Pancreas (tissue), 10 donors: ENCODE data around the gene TRAF3. TPM values are rescaled to one million over a fixed set of nuclear protein-coding genes. Genes with fewer than 3 reads are reported as not detected.
"Not testable (repeated sequence)": the region's sequence is repeated elsewhere in the genome, so short reads cannot be mapped to it uniquely, and the experiment has no call there.

Experiments used
- ATAC-seq, 4 donors: fragments of 200-7000 bp; cut with Tn5 transposase; one replicate each; pipeline versions ENCODE4 v1.8.0 to v1.9.1; 2020; ENCODE audit warnings: mild to moderate bottlenecking in 4 of 4, moderate library complexity in 4 of 4
- DNase-seq, 6 donors: peaks; one replicate each; pipeline ENCODE4 v3.0.0-alpha.2; 2020
- FAIRE-seq: peaks from 2 replicates; lab custom pipeline; 2012; peaks lifted over from hg19 to GRCh38; lab: Jason Lieb, UNC
- H3K27ac ChIP-seq, 4 donors: fragments of 200-600 bp; sonication (generic); 1 replicate in 3 of 4; 2 replicates in 1 of 4; pipeline versions ENCODE4 v1.5.0 to v1.8.0; 2020
- H3K27me3 ChIP-seq, 4 donors: fragments of 200-600 bp; one replicate each; pipeline ENCODE4 v1.8.0; 2021
- H3K36me3 ChIP-seq, 3 donors: fragments of 200-600 bp; sonication (generic) in 1 of 3; one replicate each; pipeline versions ENCODE4 v1.5.0 to v1.8.0; 2020 to 2021
- H3K4me1 ChIP-seq, 3 donors: fragments of 200-600 bp; one replicate each; pipeline ENCODE4 v1.8.0; 2021
- H3K4me3 ChIP-seq, 4 donors: fragments of 200-600 bp; sonication (generic) in 2 of 4; one replicate each; pipeline versions ENCODE4 v1.5.0 to v1.8.0; 2020 to 2021
- H3K9me3 ChIP-seq, 4 donors: fragments of 200-600 bp; one replicate each; pipeline ENCODE4 v1.8.0; 2021
- CTCF ChIP-seq, 4 donors: fragments of 200-600 bp; sonication (generic) in 3 of 4; IDR thresholded peaks; one replicate each; pipeline versions ENCODE4 v1.5.0 to v1.8.0; 2021; ENCODE audit warnings: antibody characterized with exemption in 4 of 4
- WGBS, 2 donors: extraction: QIAGEN DNeasy Blood & Tissue Kit; methylation state at CpG; one replicate each; pipeline ENCODE4 v1.1.7; 2013; 5-methylcytosine and 5-hydroxymethylcytosine counted together
- intact Hi-C, 3 donors: fragments of 100-400 bp; cut with DNase I; formaldehyde crosslinking; loops; one replicate each; pipeline versions ENCODE4 v1.11.1 to v1.14.2; 2022
- polyA plus RNA-seq, 2 donors: library from polyadenylated mRNA; stranded (reverse); fragments of 200-250 nt; gene quantifications; one replicate each; pipeline ENCODE4 v1.2.3, GENCODE V29; 2013
- total RNA-seq, 6 donors: library from RNA; stranded (reverse); fragmentation: NEBNext Ultra II Directional in 4 of 6; extraction: Animal tissue kit (Norgen Biotek cat#: 25700) in 4 of 6; gene quantifications; one replicate each; pipeline versions ENCODE4 v1.2.1 to v1.2.4, GENCODE V29; 2021 to 2023
- donor health status: healthy with polysubstance abuse.
- donor health status: DM: no; HTN: no; CAD: no; lungs with moderate emphysema.
- donor health status: DM: no; HTN: no; CAD: no.
- donor health status: control.
- donor health status: control.
- donor health status: Bipolar disorder and iron deficiency.
- donor health status: DM: yes; HTN: yes; CAD: no.
- donor health status: DM: no; HTN: no; CAD: no.
- donor health status: DM: no; HTN: no; CAD: no.
- donor health status: DM: yes; HTN: yes; CAD: no.

TRAF3 gene
- total and polyA plus RNA-seq, 8 donors = 3.6 to 14.7 (median 6.1) TPM

- no peak overlapping the region for H3K27ac ChIP-seq
- H3K4me1 ChIP-seq = no peaks in the 10 kb centered on the region
- FAIRE-seq = no peak
- no peak for TF ChIP-seq CTCF (IDR thresholded peaks at IDR 0.05)
- H3K9me3 ChIP-seq = no peaks in the 10 kb centered on the region
- H3K36me3 ChIP-seq = no peaks in the 10 kb centered on the region
- no peak for ATAC-seq
- no peak overlapping the region for H3K4me3 ChIP-seq
- intact Hi-C loops = no loop called here
- H3K27me3 ChIP-seq = no peaks in the 10 kb centered on the region
- 92 to 98% methylated on average over 5 of the region's 5 CpGs for WGBS, 2 donors
- DNase-seq = no peak
Observed at GRCh38 chr14:102835959-102836358, 58.7 kb downstream of the TRAF3 start.

GRCh38 chr14:102837120-102837519 lies 59.9 kb downstream of the TRAF3 start:
- H3K4me1 ChIP-seq, ATAC-seq, H3K4me3 ChIP-seq, DNase-seq, H3K27me3 ChIP-seq, intact Hi-C loops, FAIRE-seq, H3K9me3 ChIP-seq, H3K36me3 ChIP-seq, H3K27ac ChIP-seq: not testable (repeated sequence)
- 90 to 96% methylated on average over 5 of the region's 5 CpGs for WGBS, 2 donors

- Histone ChIP-seq H3K27me3 (no peaks in the 10 kb centered on the region), H3K9me3 (no peaks in the 10 kb centered on the region), H3K4me3 (no peak overlapping the region), H3K27ac (no peak overlapping the region), H3K4me1 (no peaks in the 10 kb centered on the region), H3K36me3 (no peaks in the 10 kb centered on the region)
- DNase-seq (no peak), ATAC-seq (no peak), FAIRE-seq (no peak)
- WGBS, 2 donors = 81 to 84% methylated on average over 4 of the region's 4 CpGs
- intact Hi-C loops = no loop called here
- TF ChIP-seq CTCF (IDR thresholded peaks at IDR 0.05) = no peak
Observed at GRCh38 chr14:102838501-102838900, 61.3 kb downstream of the TRAF3 start.

GRCh38 chr14:102840115-102840514 lies 62.9 kb downstream of the TRAF3 start:
- Histone ChIP-seq H3K36me3 (no peaks in the 10 kb centered on the region), H3K9me3 (no peaks in the 10 kb centered on the region), H3K4me1 (no peaks in the 10 kb centered on the region), H3K4me3 (no peak overlapping the region), H3K27me3 (no peaks in the 10 kb centered on the region), H3K27ac (no peak overlapping the region)
- ATAC-seq (no peak), DNase-seq (no peak), FAIRE-seq (no peak)
- TF ChIP-seq CTCF (IDR thresholded peaks at IDR 0.05) = no peak
- 79 to 89% methylated on average over 3 of the region's 3 CpGs for WGBS, 2 donors
- intact Hi-C loops = no loop called here

GRCh38 chr14:102840771-102841528 lies 63.7 kb downstream of the TRAF3 start:
- Histone ChIP-seq H3K36me3 (no peaks in the 10 kb centered on the region), H3K9me3 (no peaks in the 10 kb centered on the region), H3K4me1 (no peaks in the 10 kb centered on the region), H3K27me3 (no peaks in the 10 kb centered on the region), H3K4me3 (no peak overlapping the region), H3K27ac (no peak overlapping the region)
- intact Hi-C loops = no loop called here
- DNase-seq (no peak), FAIRE-seq (no peak), ATAC-seq (no peak)
- no peak for TF ChIP-seq CTCF (IDR thresholded peaks at IDR 0.05)
- WGBS, 2 donors = 84 to 87% methylated on average over 8 of the region's 8 CpGs
